Neural cell (in vitro differentiated cells): Measurements from ENCODE around the gene ZHX3. TPM values are rescaled to one million over a fixed set of nuclear protein-coding genes. Genes with fewer than 3 reads are reported as not detected.

Experiments used
- H2AFZ ChIP-seq: fragments of 200-600, 300-800 bp; sonication (generic), shearing (Covaris generic); 2 replicates; pipeline ENCODE4 v1.6.0; 2014; ENCODE audit warnings: low read depth, mild to moderate bottlenecking, antibody characterized with exemption, low read length, moderate library complexity
- H3F3A ChIP-seq: fragments of 200-600 bp; shearing (Covaris generic); 2 replicates; pipeline ENCODE4 v1.6.1; 2016; ENCODE audit warnings: mild to moderate bottlenecking, moderate library complexity, mixed read lengths, antibody characterized with exemption, low read length; ENCODE audit not compliant: insufficient read depth, poor library complexity, severe bottlenecking
- H3K27ac ChIP-seq: fragments of 200-600, 300-800 bp; sonication (generic), shearing (Covaris generic); 2 replicates; pipeline ENCODE4 v1.5.1; 2014; ENCODE audit warnings: mild to moderate bottlenecking, low read length, moderate library complexity
- H3K27me3 ChIP-seq: fragments of 300-800, 200-600 bp; sonication (generic), shearing (Covaris generic); 2 replicates; pipeline ENCODE4 v1.6.0; 2014; ENCODE audit warnings: mild to moderate bottlenecking, low read depth, low read length, moderate library complexity; ENCODE audit not compliant: insufficient read depth
- H3K36me3 ChIP-seq: fragments of 300-800, 200-600 bp; sonication (generic), shearing (Covaris generic); 2 replicates; pipeline ENCODE4 v1.5.1; 2014; ENCODE audit warnings: mild to moderate bottlenecking, antibody characterized with exemption, low read length, moderate library complexity; ENCODE audit not compliant: insufficient read depth
- H3K4me2 ChIP-seq: fragments of 300-800, 200-600 bp; sonication (generic), shearing (Covaris generic); 2 replicates; pipeline ENCODE4 v1.6.0; 2014; ENCODE audit warnings: mild to moderate bottlenecking, low read length
- H3K4me3 ChIP-seq: fragments of 300-800, 200-600 bp; sonication (generic), shearing (Covaris generic); 2 replicates; pipeline ENCODE4 v1.5.1; 2014; ENCODE audit warnings: mild to moderate bottlenecking, low read length, moderate library complexity
- H3K79me2 ChIP-seq: fragments of 200-600 bp; shearing (Covaris generic); replicated peaks from 2 replicates; pipeline ENCODE4 v1.6.0; 2014; ENCODE audit warnings: mild to moderate bottlenecking, low read length, moderate library complexity; ENCODE audit not compliant: insufficient read depth
- H3K9ac ChIP-seq: fragments of 300-800, 200-600 bp; sonication (generic), shearing (Covaris generic); 2 replicates; pipeline ENCODE4 v1.6.1; 2016; ENCODE audit warnings: mild to moderate bottlenecking, low read length, mixed read lengths
- H3K9me2 ChIP-seq: fragments of 200-600 bp; shearing (Covaris generic); 2 replicates; pipeline ENCODE4 v1.6.1; 2016; ENCODE audit warnings: mild to moderate bottlenecking, low read length, mixed read lengths; ENCODE audit not compliant: insufficient read depth
- H3K9me3 ChIP-seq: fragments of 200-600, 300-800 bp; sonication (generic), shearing (Covaris generic); 2 replicates; pipeline ENCODE4 v1.6.1; 2016; ENCODE audit warnings: mild to moderate bottlenecking, mixed run types, low read length, moderate library complexity, mixed read lengths
- H4K20me1 ChIP-seq: fragments of 200-600 bp; shearing (Covaris generic); 2 replicates; pipeline ENCODE4 v1.6.1; 2016; ENCODE audit warnings: mild to moderate bottlenecking, mixed run types; ENCODE audit not compliant: insufficient read depth
- CTCF ChIP-seq: fragments of 450-650 bp; IDR thresholded peaks from 2 replicates; pipeline ENCODE4 v1.5.1; 2014; ENCODE audit warnings: antibody characterized with exemption, mild to moderate bottlenecking, moderate library complexity; ENCODE audit not compliant: poor library complexity, severe bottlenecking
- EP300 ChIP-seq: fragments of 450-650 bp; conservative IDR thresholded peaks from 2 replicates; pipeline ENCODE4 v1.6.1; 2014; ENCODE audit warnings: antibody characterized with exemption, mild to moderate bottlenecking, moderate library complexity; ENCODE audit not compliant: poor library complexity, severe bottlenecking
- EZH2 ChIP-seq: fragments of 200-600, 300-800 bp; shearing (Covaris generic), sonication (generic); IDR thresholded peaks from 2 replicates; pipeline ENCODE4 v1.6.1; 2014; ENCODE audit warnings: antibody characterized with exemption, low read length, borderline replicate concordance, mild to moderate bottlenecking; ENCODE audit not compliant: insufficient read depth, poor library complexity, severe bottlenecking
- MXI1 ChIP-seq: fragments of 450-650 bp; conservative IDR thresholded peaks from 2 replicates; pipeline ENCODE4 v1.6.1; 2014; ENCODE audit warnings: antibody characterized with exemption, mild to moderate bottlenecking; ENCODE audit not compliant: poor library complexity, severe bottlenecking
- POLR2AphosphoS5 ChIP-seq: IDR thresholded peaks from 2 replicates; pipeline ENCODE4 v1.6.1; 2012
- RAD21 ChIP-seq: fragments of 450-650 bp; conservative IDR thresholded peaks from 2 replicates; pipeline ENCODE4 v1.6.1; 2014; ENCODE audit warnings: antibody characterized with exemption, mild to moderate bottlenecking, moderate library complexity
- REST ChIP-seq: IDR thresholded peaks from 2 replicates; pipeline ENCODE4 v1.6.1; 2012; ENCODE audit warnings: borderline replicate concordance
- SMC3 ChIP-seq: fragments of 450-650 bp; conservative IDR thresholded peaks from 2 replicates; pipeline ENCODE4 v1.6.1; 2014; ENCODE audit warnings: antibody characterized with exemption, mild to moderate bottlenecking, moderate library complexity; ENCODE audit not compliant: poor library complexity
- TAF1 ChIP-seq: IDR thresholded peaks from 2 replicates; pipeline ENCODE4 v1.6.1; 2012; ENCODE audit warnings: low read depth
- polyA plus RNA-seq: library from polyadenylated mRNA; depleted of rRNA; stranded (reverse); fragments of >200 nt; gene quantifications from 2 replicates; pipeline ENCODE4 v1.2.3, GENCODE V29; 2014

ZHX3 gene
- polyA plus RNA-seq, 1 donor from 2014 or later: 10.3 TPM

GRCh38 chr20:41348430-41349172 lies 31.1 kb upstream of the ZHX3 start:
- no peaks in the 10 kb centered on the region for H3K36me3 ChIP-seq
- no peak overlapping the region for H3K27ac ChIP-seq
- no peaks in the 10 kb centered on the region for H3K9me3 ChIP-seq
- H4K20me1 ChIP-seq: no peaks in the 10 kb centered on the region
- no peaks in the 10 kb centered on the region for H3K9me2 ChIP-seq
- H3F3A ChIP-seq: no peaks in the 10 kb centered on the region
- H3K4me2 ChIP-seq: no peak overlapping the region
- no peaks in the 10 kb centered on the region for H3K79me2 ChIP-seq
- no peak overlapping the region for H3K4me3 ChIP-seq
- H3K9ac ChIP-seq: no peak overlapping the region
- H3K27me3 ChIP-seq: no peaks in the 10 kb centered on the region
- TF ChIP-seq SMC3 (no peak), REST (no peak), RAD21 (no peak), TAF1 (no peak), POLR2AphosphoS5 (no peak), EP300 (no peak), MXI1 (no peak), EZH2 (no peak), CTCF (no peak)
- no peak overlapping the region for H2AFZ ChIP-seq

GRCh38 chr20:41347523-41348429 lies 30.2 kb upstream of the ZHX3 start:
- H3K79me2 ChIP-seq: no peaks in the 10 kb centered on the region
- no peak overlapping the region for H2AFZ ChIP-seq
- no peaks in the 10 kb centered on the region for H3K27me3 ChIP-seq
- H3K27ac ChIP-seq: no peak overlapping the region
- H3K4me2 ChIP-seq: no peak overlapping the region
- no peaks in the 10 kb centered on the region for H3K9me2 ChIP-seq
- TF ChIP-seq EZH2 (no peak), CTCF (no peak), MXI1 (no peak), SMC3 (no peak), RAD21 (no peak), EP300 (no peak), REST (no peak), TAF1 (no peak), POLR2AphosphoS5 (no peak)
- H3K4me3 ChIP-seq: no peak overlapping the region
- H3K9ac ChIP-seq: no peak overlapping the region
- H3K36me3 ChIP-seq: no peaks in the 10 kb centered on the region
- H3F3A ChIP-seq: no peaks in the 10 kb centered on the region
- no peaks in the 10 kb centered on the region for H3K9me3 ChIP-seq
- H4K20me1 ChIP-seq: no peaks in the 10 kb centered on the region
